Spleen (tissue), 7 donors: ENCODE data around the gene FAM50A.
A peak's percentile ranks its signal among the peaks of the same experiment; 100 is the strongest.

Source experiments
- CTCF ChIP-seq, 11 experiments: fragments of 200-600 bp in 7 of 11; fragments of 450-650 bp in 4 of 11; sonication (generic) in 4 of 11; IDR thresholded peaks in 8 of 11; conservative IDR thresholded peaks in 3 of 11; 1 replicate in 7 of 11; 2 replicates in 4 of 11; pipeline versions ENCODE4 v1.4.0 to v1.8.0; 2016 to 2021; ENCODE audit warnings: antibody characterized with exemption in 11 of 11, inconsistent platforms in 4 of 11, mild to moderate bottlenecking in 1 of 11
- POLR2A ChIP-seq, 3 donors: fragments of 450-650 bp; IDR thresholded peaks; one replicate each; pipeline ENCODE4 v1.5.1; 2017; ENCODE audit warnings: antibody characterized with exemption in 3 of 3, mild to moderate bottlenecking in 1 of 3
- POLR2AphosphoS5 ChIP-seq, 3 donors: sonication (generic); formaldehyde crosslinking; IDR thresholded peaks; one replicate each; pipeline ENCODE4 v1.5.1; 2017; ENCODE audit warnings: antibody characterized with exemption in 3 of 3
- donor health status: DM: no; HTN: no; CAD: no; lungs with moderate emphysema.
- donor health status: DM: no; HTN: no; CAD: no.
- donor health status: DM: no; HTN: no; CAD: no.

- TF ChIP-seq POLR2A (IDR thresholded peaks at IDR 0.05) (no peak), CTCF (IDR thresholded peaks at IDR 0.05 in 8 of 11, conservative IDR thresholded peaks at IDR 0.05 in 3 of 11) (no peak), POLR2AphosphoS5 (IDR thresholded peaks at IDR 0.05) (peak in 1 of 3 donors; percentile 46)
Measured at GRCh38 chrX:154430479-154430878, 13.5 kb upstream of the FAM50A start.
